ENCODE measurements around the gene EEF2KMT. TPM values are rescaled to one million over a fixed set of nuclear protein-coding genes. Genes with fewer than 3 reads are reported as not detected.
"Not testable (repeated sequence)": the region's sequence is repeated elsewhere in the genome, so short reads cannot be mapped to it uniquely, and the experiment has no call there.

The EEF2KMT gene
- total and polyA plus RNA-seq, 4 donors = 4.2 to 11.4 (median 7.3) TPM

DNA sequence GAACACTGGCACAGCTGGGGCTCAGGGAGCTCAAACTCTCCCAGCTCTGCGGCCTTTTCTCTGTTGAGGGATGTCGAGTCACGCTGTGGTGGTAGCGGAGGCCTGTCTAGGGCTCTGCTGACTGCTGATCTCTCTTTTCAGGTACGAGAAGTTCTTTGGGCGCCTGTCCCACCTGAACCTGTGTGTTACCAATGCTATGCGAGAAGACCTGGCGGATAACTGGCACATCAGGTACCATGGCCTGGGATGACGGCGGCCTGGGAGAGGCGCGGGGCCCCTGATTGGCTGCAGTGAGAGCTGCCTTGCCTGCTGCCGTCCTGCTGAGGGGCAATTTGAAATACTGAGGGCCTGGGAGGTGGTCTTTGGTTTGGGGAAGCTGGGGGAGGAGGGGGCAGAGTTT lies 20.3 kb downstream of the EEF2KMT start:
- Histone ChIP-seq H3K9ac (ENCODE audit: low read depth in 1 of 2, low read length in 2 of 2) (no peak overlapping the region), H3K9me3 (ENCODE audit: control insufficient read depth in 4 of 4, low read length in 3 of 4) (no peaks in the 10 kb centered on the region), H3K36me3 (ENCODE audit: control insufficient read depth in 4 of 4, insufficient read depth in 3 of 4, low read depth in 1 of 4, low read length in 3 of 4) (peaks cover 8 to 27% (median 15%) of the 10 kb centered on the region in 4 donors), H3K27me3 (ENCODE audit: control insufficient read depth in 4 of 4, insufficient read depth in 4 of 4, low read length in 3 of 4) (no peaks in the 10 kb centered on the region), H3K4me3 (ENCODE audit: low read depth in 1 of 3, low read length in 3 of 3) (no peak overlapping the region), H3K27ac (ENCODE audit: low read depth in 1 of 2, low read length in 2 of 2) (no peak overlapping the region), H3K4me1 (ENCODE audit: control insufficient read depth in 4 of 4, insufficient read depth in 4 of 4, low read length in 3 of 4) (peaks cover 0 to 8% (median 6%) of the 10 kb centered on the region in 4 donors)
- DNase-seq (ENCODE audit: low spot score) = no peak
- WGBS = 98% methylated on average over 13 of the region's 13 CpGs
- TF ChIP-seq SP1 (IDR thresholded peaks at IDR 0.05) = no peak
- no peak for TF ChIP-seq EGR1 (IDR thresholded peaks at IDR 0.05; ENCODE audit: low read depth in 2 of 2)
- no peak for TF ChIP-seq FOXA2 (IDR thresholded peaks at IDR 0.05)
- TF ChIP-seq FOXA1 (IDR thresholded peaks at IDR 0.05) = no peak
- TF ChIP-seq, protein P1, sequence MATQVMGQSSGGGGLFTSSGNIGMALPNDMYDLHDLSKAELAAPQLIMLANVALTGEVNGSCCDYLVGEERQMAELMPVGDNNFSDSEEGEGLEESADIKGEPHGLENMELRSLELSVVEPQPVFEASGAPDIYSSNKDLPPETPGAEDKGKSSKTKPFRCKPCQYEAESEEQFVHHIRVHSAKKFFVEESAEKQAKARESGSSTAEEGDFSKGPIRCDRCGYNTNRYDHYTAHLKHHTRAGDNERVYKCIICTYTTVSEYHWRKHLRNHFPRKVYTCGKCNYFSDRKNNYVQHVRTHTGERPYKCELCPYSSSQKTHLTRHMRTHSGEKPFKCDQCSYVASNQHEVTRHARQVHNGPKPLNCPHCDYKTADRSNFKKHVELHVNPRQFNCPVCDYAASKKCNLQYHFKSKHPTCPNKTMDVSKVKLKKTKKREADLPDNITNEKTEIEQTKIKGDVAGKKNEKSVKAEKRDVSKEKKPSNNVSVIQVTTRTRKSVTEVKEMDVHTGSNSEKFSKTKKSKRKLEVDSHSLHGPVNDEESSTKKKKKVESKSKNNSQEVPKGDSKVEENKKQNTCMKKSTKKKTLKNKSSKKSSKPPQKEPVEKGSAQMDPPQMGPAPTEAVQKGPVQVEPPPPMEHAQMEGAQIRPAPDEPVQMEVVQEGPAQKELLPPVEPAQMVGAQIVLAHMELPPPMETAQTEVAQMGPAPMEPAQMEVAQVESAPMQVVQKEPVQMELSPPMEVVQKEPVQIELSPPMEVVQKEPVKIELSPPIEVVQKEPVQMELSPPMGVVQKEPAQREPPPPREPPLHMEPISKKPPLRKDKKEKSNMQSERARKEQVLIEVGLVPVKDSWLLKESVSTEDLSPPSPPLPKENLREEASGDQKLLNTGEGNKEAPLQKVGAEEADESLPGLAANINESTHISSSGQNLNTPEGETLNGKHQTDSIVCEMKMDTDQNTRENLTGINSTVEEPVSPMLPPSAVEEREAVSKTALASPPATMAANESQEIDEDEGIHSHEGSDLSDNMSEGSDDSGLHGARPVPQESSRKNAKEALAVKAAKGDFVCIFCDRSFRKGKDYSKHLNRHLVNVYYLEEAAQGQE (IDR thresholded peaks at IDR 0.05) = no peak
- no peak for TF ChIP-seq HNF4G (IDR thresholded peaks at IDR 0.05)
- no peak for TF ChIP-seq YY1 (IDR thresholded peaks at IDR 0.05)
- no peak for TF ChIP-seq RAD21 (IDR thresholded peaks at IDR 0.05)

DNA sequence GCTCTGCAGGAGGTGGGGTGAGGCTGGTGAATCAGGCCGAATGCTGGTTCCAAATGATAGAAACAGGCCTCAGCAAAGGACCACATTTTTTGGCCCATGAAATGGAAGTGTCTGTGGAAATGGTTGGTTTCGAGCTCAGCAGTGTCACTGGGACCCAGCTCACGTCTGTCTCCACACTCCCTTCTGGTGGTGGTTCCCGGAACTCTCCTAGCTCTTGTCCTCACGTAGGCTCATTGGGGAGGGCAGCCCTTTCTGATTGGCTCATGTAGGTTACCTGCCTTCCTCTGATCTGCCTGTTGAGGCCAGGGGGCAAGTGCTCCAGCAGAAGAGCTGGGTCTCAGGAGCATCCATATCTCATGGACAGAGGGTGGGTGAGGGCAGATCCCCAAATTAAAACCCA lies 22.0 kb downstream of the EEF2KMT start:
- H3K4me1 ChIP-seq (ENCODE audit: control insufficient read depth in 4 of 4, insufficient read depth in 4 of 4, low read length in 3 of 4) = peaks cover 1 to 19% (median 8%) of the 10 kb centered on the region in 4 donors
- no peaks in the 10 kb centered on the region for H3K27me3 ChIP-seq (ENCODE audit: control insufficient read depth in 4 of 4, insufficient read depth in 4 of 4, low read length in 3 of 4)
- no peaks in the 10 kb centered on the region for H3K9me3 ChIP-seq (ENCODE audit: control insufficient read depth in 4 of 4, low read length in 3 of 4)
- H3K4me3 ChIP-seq (ENCODE audit: low read depth in 1 of 3, low read length in 3 of 3) = no peak overlapping the region
- peaks cover 8 to 24% (median 15%) of the 10 kb centered on the region in 4 donors for H3K36me3 ChIP-seq (ENCODE audit: control insufficient read depth in 4 of 4, insufficient read depth in 3 of 4, low read depth in 1 of 4, low read length in 3 of 4)
- H3K27ac ChIP-seq (ENCODE audit: low read depth in 1 of 2, low read length in 2 of 2) = no peak overlapping the region
- TF ChIP-seq GABPA (IDR thresholded peaks at IDR 0.05 in 1 of 2, conservative IDR thresholded peaks at IDR 0.05 in 1 of 2) = no peak
- TF ChIP-seq, protein P2, sequence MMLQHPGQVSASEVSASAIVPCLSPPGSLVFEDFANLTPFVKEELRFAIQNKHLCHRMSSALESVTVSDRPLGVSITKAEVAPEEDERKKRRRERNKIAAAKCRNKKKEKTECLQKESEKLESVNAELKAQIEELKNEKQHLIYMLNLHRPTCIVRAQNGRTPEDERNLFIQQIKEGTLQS (IDR thresholded peaks at IDR 0.05) = no peak
- no peak for TF ChIP-seq RXRA (IDR thresholded peaks at IDR 0.05)
- no peak for TF ChIP-seq FOXA1 (IDR thresholded peaks at IDR 0.05)
- no peak for TF ChIP-seq FOXA2 (IDR thresholded peaks at IDR 0.05)
- TF ChIP-seq TAF1 (conservative IDR thresholded peaks at IDR 0.05) = no peak
- no peak for TF ChIP-seq HNF4A (conservative IDR thresholded peaks at IDR 0.05)
- TF ChIP-seq, protein P3, sequence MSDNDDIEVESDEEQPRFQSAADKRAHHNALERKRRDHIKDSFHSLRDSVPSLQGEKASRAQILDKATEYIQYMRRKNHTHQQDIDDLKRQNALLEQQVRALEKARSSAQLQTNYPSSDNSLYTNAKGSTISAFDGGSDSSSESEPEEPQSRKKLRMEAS (IDR thresholded peaks at IDR 0.05) = no peak
- TF ChIP-seq, protein P4, sequence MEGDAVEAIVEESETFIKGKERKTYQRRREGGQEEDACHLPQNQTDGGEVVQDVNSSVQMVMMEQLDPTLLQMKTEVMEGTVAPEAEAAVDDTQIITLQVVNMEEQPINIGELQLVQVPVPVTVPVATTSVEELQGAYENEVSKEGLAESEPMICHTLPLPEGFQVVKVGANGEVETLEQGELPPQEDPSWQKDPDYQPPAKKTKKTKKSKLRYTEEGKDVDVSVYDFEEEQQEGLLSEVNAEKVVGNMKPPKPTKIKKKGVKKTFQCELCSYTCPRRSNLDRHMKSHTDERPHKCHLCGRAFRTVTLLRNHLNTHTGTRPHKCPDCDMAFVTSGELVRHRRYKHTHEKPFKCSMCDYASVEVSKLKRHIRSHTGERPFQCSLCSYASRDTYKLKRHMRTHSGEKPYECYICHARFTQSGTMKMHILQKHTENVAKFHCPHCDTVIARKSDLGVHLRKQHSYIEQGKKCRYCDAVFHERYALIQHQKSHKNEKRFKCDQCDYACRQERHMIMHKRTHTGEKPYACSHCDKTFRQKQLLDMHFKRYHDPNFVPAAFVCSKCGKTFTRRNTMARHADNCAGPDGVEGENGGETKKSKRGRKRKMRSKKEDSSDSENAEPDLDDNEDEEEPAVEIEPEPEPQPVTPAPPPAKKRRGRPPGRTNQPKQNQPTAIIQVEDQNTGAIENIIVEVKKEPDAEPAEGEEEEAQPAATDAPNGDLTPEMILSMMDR (IDR thresholded peaks at IDR 0.05; ENCODE audit: low read depth, low read length, missing input control) = no peak
- TF ChIP-seq SP1 (IDR thresholded peaks at IDR 0.05) = no peak
- TF ChIP-seq NR2F2 (IDR thresholded peaks at IDR 0.05) = no peak
- TF ChIP-seq, protein P1 (IDR thresholded peaks at IDR 0.05) = no peak
- no peak for TF ChIP-seq YY1 (IDR thresholded peaks at IDR 0.05)
- TF ChIP-seq RAD21 (IDR thresholded peaks at IDR 0.05) = no peak
- no peak for TF ChIP-seq JUND (IDR thresholded peaks at IDR 0.05)
- DNase-seq (ENCODE audit: low spot score) = no peak
- WGBS = 91% methylated on average over 5 of the region's 5 CpGs
- H3K9ac ChIP-seq (ENCODE audit: low read depth in 1 of 2, low read length in 2 of 2) = no peak overlapping the region

DNA sequence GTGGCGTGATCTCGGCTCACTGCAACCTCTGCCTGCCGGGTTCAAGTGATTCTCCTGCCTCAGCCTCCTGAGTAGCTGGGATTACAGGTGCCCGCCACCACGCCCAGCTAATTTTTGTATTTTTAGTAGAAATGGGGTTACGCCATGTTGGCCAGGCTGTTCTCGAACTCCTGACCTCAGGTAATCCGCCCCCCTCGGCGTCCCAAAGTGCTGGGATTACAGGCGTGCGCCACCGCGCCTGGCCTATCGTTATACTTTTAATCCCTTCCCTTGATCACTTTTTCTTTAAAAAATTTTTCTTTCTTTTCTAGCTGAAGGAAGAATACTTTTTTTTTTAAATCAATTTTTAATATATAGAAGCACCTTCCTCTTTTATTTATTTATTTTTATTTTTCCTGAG lies 23.8 kb downstream of the EEF2KMT start:
- H3K9ac ChIP-seq (ENCODE audit: low read depth in 1 of 2, low read length in 2 of 2); H3K9me3 ChIP-seq (ENCODE audit: control insufficient read depth in 4 of 4, low read length in 3 of 4); DNase-seq (ENCODE audit: low spot score); H3K27ac ChIP-seq (ENCODE audit: low read depth in 1 of 2, low read length in 2 of 2); H3K4me3 ChIP-seq (ENCODE audit: low read depth in 1 of 3, low read length in 3 of 3); H3K27me3 ChIP-seq (ENCODE audit: control insufficient read depth in 4 of 4, insufficient read depth in 4 of 4, low read length in 3 of 4): not testable (repeated sequence)
- Histone ChIP-seq H3K36me3 (ENCODE audit: control insufficient read depth in 4 of 4, insufficient read depth in 3 of 4, low read depth in 1 of 4, low read length in 3 of 4) (peaks cover 8 to 22% (median 15%) of the 10 kb centered on the region in 4 donors), H3K4me1 (ENCODE audit: control insufficient read depth in 4 of 4, insufficient read depth in 4 of 4, low read length in 3 of 4) (peaks cover 1 to 19% (median 8%) of the 10 kb centered on the region in 4 donors)
- WGBS = 94% methylated on average over 15 of the region's 15 CpGs
